HG02840 (cell line): ENCODE results near the gene SNAI1.

Experiments
- ATAC-seq: cut with Tn5 transposase; IDR thresholded peaks from one replicate; pipeline ENCODE4 v1.9.1; 2021; ENCODE audit warnings: mild to moderate bottlenecking, moderate library complexity, moderate number of reproducible peaks; ENCODE audit not compliant: unreplicated experiment, low FRiP score

Gene SNAI1

DNA sequence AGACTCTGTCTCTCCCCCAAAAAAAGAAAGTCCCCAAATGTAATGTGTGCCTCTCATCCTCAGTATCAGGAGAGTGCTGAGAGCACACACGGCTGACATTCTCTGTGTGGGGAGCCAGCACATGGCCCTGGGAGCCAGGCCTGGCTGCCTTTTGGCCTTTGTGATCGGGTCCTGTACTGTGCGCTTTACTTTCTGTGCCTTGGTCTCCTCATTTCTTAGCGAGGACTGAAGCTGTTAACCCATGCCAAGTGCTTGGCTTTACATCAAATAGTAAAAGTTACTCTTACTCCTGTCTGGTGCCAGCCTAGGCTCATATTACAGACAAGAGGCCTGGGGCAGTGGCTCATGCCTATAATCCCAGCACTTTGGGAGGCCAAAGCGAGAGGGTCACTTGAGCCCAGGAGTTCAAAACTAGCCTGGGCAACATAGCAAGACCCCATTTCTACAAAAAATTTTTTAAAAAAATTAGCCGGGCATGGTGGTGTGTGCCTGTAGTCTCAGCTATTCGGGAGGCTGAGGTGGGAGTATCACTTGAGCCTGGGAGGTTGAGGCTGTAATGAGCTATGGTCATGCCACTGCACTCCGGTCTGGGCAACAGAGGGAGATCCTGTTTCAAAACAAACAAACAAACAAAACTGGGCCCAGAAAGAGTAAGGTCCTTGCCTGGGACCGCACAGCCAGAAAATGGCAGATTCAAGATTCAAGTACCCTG lies 50.3 kb downstream of the SNAI1 start:
- ATAC-seq = no peak

GRCh38 chr20:50034567-50035180 lies 51.9 kb downstream of the SNAI1 start:
- ATAC-seq = no peak

- no peak for ATAC-seq
Measured at GRCh38 chr20:50036703-50037102, 53.9 kb downstream of the SNAI1 start.

GRCh38 chr20:50037123-50037522 lies 54.3 kb downstream of the SNAI1 start:
- no peak for ATAC-seq

DNA sequence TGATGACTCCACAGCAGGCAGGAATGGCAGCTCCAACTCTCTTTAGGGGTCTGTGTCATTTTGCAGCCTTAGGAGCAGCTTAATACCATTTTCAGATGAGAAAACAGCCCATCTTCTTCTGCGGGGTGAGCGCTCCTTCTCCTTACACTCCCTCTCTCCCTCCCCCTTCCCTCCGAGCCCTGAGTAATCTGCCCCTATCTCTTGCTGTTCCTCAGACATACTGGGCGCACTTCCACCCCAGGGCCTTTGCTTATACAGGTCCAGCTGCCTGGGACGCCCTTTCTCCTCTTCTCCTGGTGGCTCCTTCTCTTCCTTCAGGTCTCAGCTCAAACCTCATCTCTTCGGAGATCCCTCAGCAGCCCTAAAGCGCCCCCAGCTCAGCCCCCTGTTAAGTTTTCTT lies 54.8 kb downstream of the SNAI1 start:
- no peak for ATAC-seq

GRCh38 chr20:50038169-50038568 lies 55.4 kb downstream of the SNAI1 start:
- no peak for ATAC-seq
